CD4-positive, CD25-positive, alpha-beta regulatory T cell (primary cell): ENCODE measurements around the gene KCNB1. TPM values are rescaled to one million over a fixed set of nuclear protein-coding genes. Genes with fewer than 3 reads are reported as not detected.
A peak's percentile ranks its signal among the peaks of the same experiment; 100 is the strongest.

ENCODE experiments used
- ATAC-seq, 2 donors: fragments of 150-1000 bp; cut with Tn5 transposase; one replicate each; pipeline ENCODE4 v1.10.0; 2021; ENCODE audit warnings: low read depth in 2 of 2, moderate number of reproducible peaks in 2 of 2, moderate library complexity in 1 of 2
- DNase-seq, 3 donors: peaks; one replicate each; pipeline versions ENCODE4 v3.0.0 to v3.0.0-alpha.2; 2012 to 2022; ENCODE audit warnings: mixed read lengths in 1 of 3
- H3K27ac ChIP-seq: one replicate; pipeline ENCODE4 v1.7.0; 2013; ENCODE audit warnings: mild to moderate bottlenecking, low read length; ENCODE audit not compliant: insufficient read depth, poor library complexity, severe bottlenecking
- H3K27me3 ChIP-seq: one replicate; pipeline ENCODE4 v1.7.0; 2013; ENCODE audit warnings: low read length; ENCODE audit not compliant: control insufficient read depth, insufficient read depth
- H3K36me3 ChIP-seq: one replicate; pipeline ENCODE4 v1.7.0; 2013; ENCODE audit warnings: mild to moderate bottlenecking, low read length, moderate library complexity; ENCODE audit not compliant: control insufficient read depth, insufficient read depth
- H3K4me1 ChIP-seq: 2 replicates; pipeline ENCODE4 v1.7.0; 2013; ENCODE audit warnings: mild to moderate bottlenecking, low read length; ENCODE audit not compliant: insufficient read depth, control insufficient read depth, poor library complexity, severe bottlenecking
- H3K4me3 ChIP-seq: one replicate; pipeline ENCODE4 v1.7.0; 2013; ENCODE audit warnings: low read depth, mild to moderate bottlenecking, low read length, moderate library complexity
- H3K9me3 ChIP-seq, 2 experiments: 1 replicate in 1 of 2; 2 replicates in 1 of 2; pipeline ENCODE4 v1.7.0; 2013; ENCODE audit warnings: low read length in 2 of 2, mild to moderate bottlenecking in 1 of 2, moderate library complexity in 1 of 2; ENCODE audit not compliant: control insufficient read depth in 2 of 2
- H3K27ac Mint-ChIP-seq, 3 donors: one replicate each; pipeline ENCODE4 v1.8.0; 2020 to 2022; ENCODE audit warnings: mild to moderate bottlenecking in 3 of 3, mixed read lengths in 3 of 3, moderate library complexity in 2 of 3
- H3K27me3 Mint-ChIP-seq: one replicate; pipeline ENCODE4 v1.8.0; 2022; ENCODE audit warnings: mild to moderate bottlenecking, mixed read lengths
- H3K36me3 Mint-ChIP-seq: one replicate; pipeline ENCODE4 v1.8.0; 2020; ENCODE audit warnings: mixed read lengths
- H3K4me1 Mint-ChIP-seq, 4 donors: one replicate each; pipeline ENCODE4 v1.8.0; 2020 to 2022; ENCODE audit warnings: mixed read lengths in 4 of 4, mild to moderate bottlenecking in 1 of 4
- H3K4me3 Mint-ChIP-seq, 4 donors: one replicate each; pipeline ENCODE4 v1.8.0; 2020 to 2022; ENCODE audit warnings: mild to moderate bottlenecking in 4 of 4, mixed read lengths in 4 of 4, moderate library complexity in 3 of 4
- H3K9me3 Mint-ChIP-seq, 7 donors: one replicate each; pipeline ENCODE4 v1.8.0; 2020 to 2022; ENCODE audit warnings: mixed read lengths in 7 of 7, mild to moderate bottlenecking in 3 of 7, moderate library complexity in 2 of 7
- polyA plus RNA-seq, 4 donors: library from polyadenylated mRNA; unstranded; fragments of 300-500 nt; fragmentation: Illumina TruSeq; gene quantifications; one replicate each; pipeline ENCODE4 v1.2.3, GENCODE V29; 2021
- total RNA-seq: library from RNA; stranded (reverse); gene quantifications from one replicate; pipeline ENCODE4 v1.2.3, GENCODE V29; 2022

Gene KCNB1
- total and polyA plus RNA-seq, 5 donors from 2014 or later, result 0.02 to 0.05 TPM; not detected in 3

DNA sequence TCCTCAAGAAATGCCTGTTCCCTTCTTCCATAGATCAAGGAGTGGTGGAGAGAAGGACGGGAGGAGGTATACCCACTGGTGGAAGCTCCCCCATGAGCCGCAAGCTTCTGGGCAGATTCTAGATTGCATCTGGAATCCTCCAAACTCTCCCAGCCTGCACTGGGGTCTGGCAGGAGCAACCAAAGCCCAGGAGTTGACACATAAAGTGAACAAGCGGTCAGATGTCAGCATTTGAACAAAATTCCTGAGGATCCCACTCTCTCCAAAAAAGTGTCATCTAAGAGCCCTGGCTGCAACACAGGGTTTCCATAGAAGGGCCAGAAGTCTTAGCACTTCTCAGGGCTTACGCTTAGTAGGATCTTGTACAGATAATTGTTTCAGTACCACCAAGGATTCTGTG lies 88.2 kb downstream of the KCNB1 start:
- H3K27me3 ChIP-seq, result peaks cover 2% of the 10 kb centered on the region
- peaks cover 25% of the 10 kb centered on the region for H3K27me3 Mint-ChIP-seq
- ATAC-seq, result no peak
- H3K9me3 ChIP-seq, result no peaks in the 10 kb centered on the region
- no peaks in the 10 kb centered on the region for H3K36me3 ChIP-seq
- H3K9me3 Mint-ChIP-seq, result peaks cover 0 to 2% (median 0%) of the 10 kb centered on the region in 7 donors
- no peak overlapping the region for H3K27ac ChIP-seq
- no peaks in the 10 kb centered on the region for H3K4me1 ChIP-seq
- no peak overlapping the region for H3K4me3 Mint-ChIP-seq
- H3K27ac Mint-ChIP-seq, result no peak overlapping the region
- H3K4me3 ChIP-seq, result no peak overlapping the region
- H3K4me1 Mint-ChIP-seq, result no peaks in the 10 kb centered on the region
- no peaks in the 10 kb centered on the region for H3K36me3 Mint-ChIP-seq
- DNase-seq, result no peak

DNA sequence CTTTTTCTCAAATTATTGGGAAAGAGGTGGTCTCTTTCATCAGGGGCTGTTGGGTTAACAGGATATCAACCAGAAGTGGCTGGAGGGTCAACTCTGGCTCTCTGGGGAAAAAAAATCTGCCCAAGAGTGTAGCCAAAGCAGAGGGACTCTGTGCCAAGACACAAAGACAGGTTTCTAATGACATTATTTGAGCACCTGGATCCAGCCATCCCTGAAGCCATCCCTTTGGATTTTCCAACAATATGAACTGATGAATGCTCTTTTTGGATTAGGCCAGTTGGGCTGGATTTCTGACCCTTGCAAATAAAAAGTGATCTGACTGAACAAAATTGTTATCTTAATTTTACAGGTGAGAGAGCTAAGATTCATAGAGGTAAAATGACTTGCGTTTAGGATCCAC lies 88.7 kb downstream of the KCNB1 start:
- Histone ChIP-seq H3K27ac (no peak overlapping the region), H3K4me1 (no peaks in the 10 kb centered on the region), H3K36me3 (no peaks in the 10 kb centered on the region), H3K4me3 (no peak overlapping the region), H3K27me3 (peaks cover 2% of the 10 kb centered on the region), H3K9me3 (no peaks in the 10 kb centered on the region)
- DNase-seq (no peak), ATAC-seq (no peak)
- Mint-ChIP-seq H3K36me3 (no peaks in the 10 kb centered on the region), H3K27me3 (peaks cover 28% of the 10 kb centered on the region), H3K4me1 (no peaks in the 10 kb centered on the region), H3K27ac (no peak overlapping the region), H3K9me3 (peaks cover 0 to 2% (median 0%) of the 10 kb centered on the region in 7 donors), H3K4me3 (no peak overlapping the region)

DNA sequence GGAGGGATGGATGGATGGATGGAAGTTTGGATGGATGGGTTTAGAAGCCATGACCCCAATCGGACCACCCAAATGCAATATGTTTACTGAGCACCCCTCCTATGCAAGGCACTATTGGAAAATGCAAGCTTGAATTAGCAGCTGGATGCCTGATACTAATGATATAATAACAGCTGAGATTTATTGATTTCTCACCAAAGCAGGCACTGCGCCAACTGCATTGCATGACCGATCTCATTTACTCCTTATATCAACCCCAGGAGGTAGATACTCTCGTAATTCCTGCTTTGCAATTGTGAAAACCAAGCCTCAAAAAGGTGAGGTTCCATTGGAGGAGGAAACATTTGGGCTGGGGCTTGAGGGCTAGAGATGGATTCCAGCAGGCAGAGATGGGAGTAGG lies 89.7 kb downstream of the KCNB1 start:
- Histone ChIP-seq H3K9me3 (no peaks in the 10 kb centered on the region), H3K4me1 (no peaks in the 10 kb centered on the region), H3K27ac (no peak overlapping the region), H3K4me3 (no peak overlapping the region), H3K27me3 (peaks cover 2% of the 10 kb centered on the region), H3K36me3 (no peaks in the 10 kb centered on the region)
- peaks cover 0 to 2% (median 0%) of the 10 kb centered on the region in 7 donors for H3K9me3 Mint-ChIP-seq
- no peak overlapping the region for H3K27ac Mint-ChIP-seq
- no peaks in the 10 kb centered on the region for H3K36me3 Mint-ChIP-seq
- peaks cover 36% of the 10 kb centered on the region for H3K27me3 Mint-ChIP-seq
- H3K4me3 Mint-ChIP-seq, result no peak overlapping the region
- no peak for DNase-seq
- no peaks in the 10 kb centered on the region for H3K4me1 Mint-ChIP-seq
- no peak for ATAC-seq

DNA sequence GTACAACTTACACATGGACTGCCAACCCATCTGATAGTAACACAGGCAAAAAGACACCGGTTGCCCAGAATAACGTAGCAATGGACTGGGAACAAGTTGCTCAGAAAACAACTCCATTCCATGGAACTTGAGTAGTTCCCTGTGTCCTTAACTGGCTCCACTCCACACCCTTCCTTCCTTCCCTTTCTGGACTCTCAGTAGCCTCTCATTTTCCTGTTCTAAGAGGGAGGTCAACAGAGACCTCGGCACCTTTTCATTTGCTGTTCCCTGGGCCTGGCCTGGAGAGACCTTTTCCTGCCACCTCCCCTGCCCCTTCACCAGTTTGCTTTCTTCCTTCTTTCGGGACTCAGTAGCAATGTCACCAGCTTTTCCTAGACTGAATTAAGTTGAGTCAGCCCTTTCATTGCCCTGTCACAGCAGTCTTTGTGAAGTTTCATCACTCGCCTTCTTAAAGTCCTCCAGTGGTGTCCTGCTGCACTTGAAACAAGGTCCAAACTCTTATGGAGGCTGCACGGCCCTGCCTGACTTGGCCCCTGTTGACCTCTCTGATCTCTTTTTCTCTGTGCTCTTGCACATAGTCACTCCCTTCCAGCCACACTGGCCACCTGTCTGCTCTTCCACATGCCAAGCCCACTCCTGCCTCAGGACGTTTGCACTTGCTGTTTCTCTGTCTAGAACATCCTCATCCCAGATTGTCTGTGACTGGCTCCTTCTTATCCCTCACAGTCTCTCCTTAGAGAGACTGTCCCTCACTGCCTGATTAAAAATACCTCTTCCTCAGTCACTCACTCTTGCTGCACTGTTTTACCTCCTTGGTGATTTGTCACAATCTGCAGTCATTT lies 90.8 kb downstream of the KCNB1 start:
- H3K4me1 ChIP-seq, result no peaks in the 10 kb centered on the region
- DNase-seq, result no peak
- Mint-ChIP-seq H3K36me3 (no peaks in the 10 kb centered on the region), H3K27me3 (peaks cover 42% of the 10 kb centered on the region), H3K4me1 (no peaks in the 10 kb centered on the region), H3K27ac (peak overlapping the region in 1 of 3 donors; percentile 16), H3K9me3 (peaks cover 0 to 3% (median 0%) of the 10 kb centered on the region in 7 donors), H3K4me3 (no peak overlapping the region)
- no peak for ATAC-seq
- no peak overlapping the region for H3K27ac ChIP-seq
- no peak overlapping the region for H3K4me3 ChIP-seq
- H3K27me3 ChIP-seq, result peaks cover 2% of the 10 kb centered on the region
- H3K36me3 ChIP-seq, result no peaks in the 10 kb centered on the region
- H3K9me3 ChIP-seq, result no peaks in the 10 kb centered on the region

DNA sequence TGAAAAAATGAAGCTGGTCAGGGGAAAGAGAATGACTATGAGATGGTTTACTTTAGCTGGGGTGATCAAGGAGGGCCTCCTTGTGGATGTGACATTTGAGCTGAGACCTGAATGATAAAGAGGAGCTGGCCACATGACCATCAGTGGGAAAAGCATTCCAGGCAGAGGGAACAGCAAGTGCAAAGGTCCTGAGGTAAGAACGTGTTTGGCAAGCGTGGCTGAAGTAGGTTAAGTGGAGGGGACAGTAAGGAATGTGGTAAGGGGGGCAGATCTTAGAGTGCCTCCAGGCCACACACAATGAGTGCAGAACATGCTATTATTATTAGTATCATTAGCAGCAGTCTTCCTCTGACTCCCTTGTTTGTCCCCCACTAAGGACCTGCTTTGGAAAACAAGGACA lies 92.6 kb downstream of the KCNB1 start:
- Mint-ChIP-seq H3K4me3 (no peak overlapping the region), H3K27ac (no peak overlapping the region), H3K4me1 (no peaks in the 10 kb centered on the region), H3K27me3 (peaks cover 53% of the 10 kb centered on the region), H3K9me3 (peaks cover 0 to 2% (median 1%) of the 10 kb centered on the region in 7 donors), H3K36me3 (no peaks in the 10 kb centered on the region)
- H3K4me1 ChIP-seq, result no peaks in the 10 kb centered on the region
- DNase-seq, result no peak
- H3K9me3 ChIP-seq, result no peaks in the 10 kb centered on the region
- no peaks in the 10 kb centered on the region for H3K36me3 ChIP-seq
- no peak for ATAC-seq
- H3K4me3 ChIP-seq, result no peak overlapping the region
- H3K27me3 ChIP-seq, result peaks cover 4% of the 10 kb centered on the region
- H3K27ac ChIP-seq, result no peak overlapping the region

DNA sequence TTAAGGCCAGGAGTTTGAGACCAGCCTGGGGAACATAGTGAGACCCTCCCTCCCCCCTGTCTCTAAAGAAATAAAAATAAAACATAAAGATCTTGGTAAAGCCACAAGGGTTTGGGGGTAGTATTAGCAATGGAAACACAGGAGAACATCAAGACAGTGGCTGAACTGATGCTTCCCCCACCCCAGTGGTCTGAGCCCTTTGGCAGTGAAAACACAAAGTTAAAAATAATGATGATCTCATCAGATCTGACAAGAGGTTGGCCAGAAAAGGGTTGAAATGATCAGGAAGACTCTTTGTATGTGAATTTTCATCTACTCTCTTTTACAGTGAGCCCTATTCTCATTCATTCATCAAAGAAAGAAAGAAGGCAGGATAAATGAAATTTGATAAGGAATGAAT lies 93.7 kb downstream of the KCNB1 start:
- Histone ChIP-seq H3K4me1 (no peaks in the 10 kb centered on the region), H3K27ac (no peak overlapping the region), H3K36me3 (no peaks in the 10 kb centered on the region), H3K9me3 (no peaks in the 10 kb centered on the region), H3K4me3 (no peak overlapping the region), H3K27me3 (peaks cover 4% of the 10 kb centered on the region)
- Mint-ChIP-seq H3K27ac (no peak overlapping the region), H3K4me3 (no peak overlapping the region), H3K27me3 (peaks cover 61% of the 10 kb centered on the region), H3K9me3 (peaks cover 0 to 2% (median 1%) of the 10 kb centered on the region in 7 donors), H3K4me1 (peaks cover 0 to 2% (median 1%) of the 10 kb centered on the region in 4 donors), H3K36me3 (no peaks in the 10 kb centered on the region)
- ATAC-seq, result no peak
- no peak for DNase-seq

DNA sequence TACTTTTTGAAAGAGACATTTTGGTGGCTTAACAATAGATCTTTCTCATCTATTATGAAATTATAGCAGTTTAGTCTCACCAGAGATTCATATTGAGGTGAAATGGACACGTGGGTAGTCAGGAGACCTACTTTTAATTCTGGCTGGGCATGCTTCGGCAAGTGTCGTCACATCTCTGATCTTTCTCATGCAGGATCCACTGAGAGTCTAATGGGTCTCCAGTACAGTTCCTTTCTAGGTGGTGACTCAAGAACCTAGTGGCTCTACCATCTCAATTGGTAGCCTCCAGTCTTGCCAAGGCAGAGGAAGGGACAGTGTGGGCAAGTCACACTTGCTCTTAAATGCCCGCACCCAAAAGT lies 94.9 kb downstream of the KCNB1 start:
- H3K27me3 Mint-ChIP-seq, result peaks cover 62% of the 10 kb centered on the region
- H3K9me3 Mint-ChIP-seq, result peaks cover 0 to 2% (median 1%) of the 10 kb centered on the region in 7 donors

More for the DNA sequence above, 94.9 kb downstream of the KCNB1 start:
- Histone ChIP-seq H3K27ac (no peak overlapping the region), H3K27me3 (peaks cover 2% of the 10 kb centered on the region), H3K4me1 (no peaks in the 10 kb centered on the region), H3K4me3 (no peak overlapping the region), H3K36me3 (no peaks in the 10 kb centered on the region), H3K9me3 (no peaks in the 10 kb centered on the region)
- DNase-seq (no peak), ATAC-seq (no peak)
- no peak overlapping the region for H3K27ac Mint-ChIP-seq
- H3K36me3 Mint-ChIP-seq, result peaks cover 4% of the 10 kb centered on the region
- H3K4me3 Mint-ChIP-seq, result no peak overlapping the region
- peaks cover 0 to 2% (median 1%) of the 10 kb centered on the region in 4 donors for H3K4me1 Mint-ChIP-seq
